ENCODE results near the gene R3HDM2.

Gene R3HDM2

GRCh38 chr12:57261428-57261865 is 169.4 kb downstream of the R3HDM2 start:
- no peak for DNase-seq

GRCh38 chr12:57260366-57260765 is 170.5 kb downstream of the R3HDM2 start:
- no peak for DNase-seq

- DNase-seq = no peak
These were observed 171.6 kb downstream of the R3HDM2 start for GRCh38 chr12:57258977-57259970.

GRCh38 chr12:57255916-57256315 is 174.9 kb downstream of the R3HDM2 start:
- no peak for DNase-seq

GRCh38 chr12:57254506-57255280 is 176.2 kb downstream of the R3HDM2 start:
- DNase-seq = no peak

GRCh38 chr12:57250956-57251355 is 179.9 kb downstream of the R3HDM2 start, which contains the start of gene STAC3:
STAC3 (minus strand) TSS chr12:57251187; CDS start chr12:57249636, 1,551 bp downstream.
- DNase-seq = no peak

GRCh38 chr12:57250541-57250940 is 180.3 kb downstream of the R3HDM2 start:
- DNase-seq = no peak

GRCh38 chr12:57248934-57249742 is 181.7 kb downstream of the R3HDM2 start:
- DNase-seq = peak in 1 of 2 experiments; percentile 11

- DNase-seq = no peak
These were observed 183.8 kb downstream of the R3HDM2 start for GRCh38 chr12:57247041-57247440.

- peak in 1 of 2 experiments; percentile 24 for DNase-seq
These were observed 186.5 kb downstream of the R3HDM2 start for GRCh38 chr12:57244312-57244696.

- DNase-seq = peak; percentile 92 to 93
These were observed 187.1 kb downstream of the R3HDM2 start for GRCh38 chr12:57243521-57244311.

- peak; percentile 87 for DNase-seq
These were observed 188.0 kb downstream of the R3HDM2 start for GRCh38 chr12:57242691-57243454.

GRCh38 chr12:57242329-57242690 is 188.5 kb downstream of the R3HDM2 start:
- no peak for DNase-seq

- peak in 1 of 2 experiments; percentile 56 for DNase-seq
These were observed 189.2 kb downstream of the R3HDM2 start for GRCh38 chr12:57241402-57242310.

GRCh38 chr12:57240926-57241401 is 189.9 kb downstream of the R3HDM2 start:
- DNase-seq = peak in 1 of 2 experiments; percentile 53

- DNase-seq = peak; percentile 80 to 82
These were observed 190.5 kb downstream of the R3HDM2 start for GRCh38 chr12:57240066-57240921.

- peak in 1 of 2 experiments; percentile 51 for DNase-seq
These were observed 191.2 kb downstream of the R3HDM2 start for GRCh38 chr12:57239587-57240065.

GRCh38 chr12:57238854-57239554 is 191.8 kb downstream of the R3HDM2 start:
- peak; percentile 96 to 97 for DNase-seq

All from activated T-cell treated with anti-CD3 and anti-CD28 coated beads, Interleukin-2, amount 50 U/mL, for 48 hours (primary cell).